Stimulated activated CD4-positive, alpha-beta T cell treated with anti-CD3 and anti-CD28 coated beads, Interleukin-15, amount 100 ng/mL, for 24 hours (primary cell): ENCODE data around the gene CDC42BPB.

ENCODE experiments used
- DNase-seq: peaks from one replicate; pipeline ENCODE4 v3.0.0-alpha.2; 2020

Gene CDC42BPB

DNA sequence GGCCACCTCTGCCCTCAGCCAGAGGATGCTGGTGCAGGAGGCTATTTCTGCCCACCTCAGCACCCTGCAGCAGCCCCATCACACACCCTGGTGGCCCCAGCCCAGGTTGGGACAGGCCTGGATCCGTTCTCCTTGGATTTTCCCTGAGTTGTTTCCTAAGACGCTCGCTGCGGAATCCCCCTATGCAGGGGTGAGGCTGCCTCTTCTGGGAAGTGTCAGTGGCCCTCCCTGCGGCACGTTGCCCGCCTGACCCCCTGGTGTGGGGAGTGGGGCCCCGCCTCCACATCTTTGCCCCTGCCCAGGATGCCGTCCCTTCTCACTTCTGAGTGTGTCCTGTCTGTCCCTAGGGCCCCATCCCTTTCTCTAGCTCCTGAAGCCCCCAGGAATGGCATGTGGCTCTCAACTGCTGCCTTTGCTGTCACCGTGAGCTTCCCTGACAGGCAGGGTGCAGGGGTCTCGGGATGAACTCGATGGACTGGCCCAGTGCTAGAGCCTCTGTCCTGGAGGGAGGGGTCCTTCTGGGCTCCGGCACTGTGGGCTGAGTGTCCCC is 36.6 kb upstream of the CDC42BPB start:
- no peak for DNase-seq

GRCh38 chr14:103091883-103092222 is 34.5 kb upstream of the CDC42BPB start:
- DNase-seq: no peak

- peak; percentile 86 for DNase-seq
These were observed 33.9 kb upstream of the CDC42BPB start for GRCh38 chr14:103091041-103091882.

DNA sequence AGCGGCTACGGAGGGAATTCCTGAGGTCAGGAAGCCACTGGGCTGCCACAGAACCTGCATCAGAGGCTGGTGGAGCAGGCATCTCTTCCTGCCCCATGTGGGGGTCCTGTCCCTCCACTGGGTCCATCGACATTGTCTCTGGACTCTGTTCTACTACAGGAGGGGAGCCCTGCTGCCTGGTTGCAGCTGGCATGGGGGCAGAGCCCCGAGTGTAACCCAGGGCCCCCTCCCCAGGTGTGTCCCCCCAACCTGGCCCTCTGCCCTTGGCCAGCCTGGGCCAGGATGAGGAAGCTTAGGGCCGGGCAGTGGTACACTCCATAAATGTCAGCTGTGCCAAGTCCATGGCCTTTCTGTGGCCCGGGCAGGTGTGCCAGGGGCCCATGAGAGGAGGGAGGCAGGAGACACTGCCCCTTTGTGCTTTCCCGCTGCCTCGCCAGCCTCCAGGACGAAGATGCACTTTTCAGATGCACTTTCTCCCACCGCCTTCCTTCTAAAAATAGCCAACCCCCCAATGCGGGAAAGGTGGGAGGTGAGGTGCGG is 33.2 kb upstream of the CDC42BPB start:
- no peak for DNase-seq

GRCh38 chr14:103089386-103090335 is 32.3 kb upstream of the CDC42BPB start:
- no peak for DNase-seq

DNA sequence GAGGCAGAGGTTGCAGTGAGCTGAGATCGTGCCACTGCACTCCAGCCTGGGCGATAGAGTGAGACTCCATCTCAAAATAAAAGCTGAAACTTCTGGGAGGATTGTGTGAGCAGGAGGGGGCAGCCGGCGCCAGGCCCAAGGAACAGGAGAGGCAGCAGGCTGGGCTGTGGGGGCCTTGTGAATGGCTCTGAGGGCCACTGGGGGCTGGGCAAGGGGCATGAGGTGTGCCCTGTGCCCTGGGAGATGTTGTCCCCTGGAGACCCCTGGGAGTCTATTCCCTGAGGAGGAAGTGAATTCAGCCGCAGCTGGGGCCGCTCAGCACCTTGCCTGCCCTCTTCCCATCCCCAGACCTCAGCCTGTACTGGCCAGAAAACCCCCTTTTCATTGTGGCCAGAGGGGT is 31.6 kb upstream of the CDC42BPB start:
- no peak for DNase-seq

- DNase-seq: no peak
These were observed 30.0 kb upstream of the CDC42BPB start for GRCh38 chr14:103087343-103087835.

- no peak for DNase-seq
These were observed 29.5 kb upstream of the CDC42BPB start for GRCh38 chr14:103086771-103087342.

GRCh38 chr14:103085106-103086091 is 28.1 kb upstream of the CDC42BPB start:
- no peak for DNase-seq

- DNase-seq: no peak
These were observed 26.9 kb upstream of the CDC42BPB start, which contains the start of gene LBHD2 for GRCh38 chr14:103084021-103084919. Gene LBHD2 (plus strand): TSS chr14:103084210. CDS start chr14:103086013, 1,803 bp downstream.

DNA sequence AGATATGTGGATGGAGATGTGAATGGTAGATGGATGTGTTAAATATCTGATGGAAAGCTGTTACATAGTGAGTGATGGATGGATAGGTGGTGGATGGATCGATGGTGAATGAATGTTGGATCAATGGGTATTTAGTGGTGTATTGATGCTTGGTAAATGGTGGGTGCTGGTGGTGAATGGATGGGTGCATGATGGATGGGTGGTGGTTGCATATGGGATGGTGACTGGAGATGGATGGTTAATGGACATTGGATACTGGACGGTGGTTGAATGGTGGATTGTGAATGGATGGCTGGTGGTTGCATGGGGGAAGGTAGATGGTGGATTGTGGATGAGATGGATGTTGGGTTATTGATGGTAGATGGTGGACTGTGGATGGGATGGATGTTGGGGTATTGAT is 24.6 kb upstream of the CDC42BPB start:
- no peak for DNase-seq

DNA sequence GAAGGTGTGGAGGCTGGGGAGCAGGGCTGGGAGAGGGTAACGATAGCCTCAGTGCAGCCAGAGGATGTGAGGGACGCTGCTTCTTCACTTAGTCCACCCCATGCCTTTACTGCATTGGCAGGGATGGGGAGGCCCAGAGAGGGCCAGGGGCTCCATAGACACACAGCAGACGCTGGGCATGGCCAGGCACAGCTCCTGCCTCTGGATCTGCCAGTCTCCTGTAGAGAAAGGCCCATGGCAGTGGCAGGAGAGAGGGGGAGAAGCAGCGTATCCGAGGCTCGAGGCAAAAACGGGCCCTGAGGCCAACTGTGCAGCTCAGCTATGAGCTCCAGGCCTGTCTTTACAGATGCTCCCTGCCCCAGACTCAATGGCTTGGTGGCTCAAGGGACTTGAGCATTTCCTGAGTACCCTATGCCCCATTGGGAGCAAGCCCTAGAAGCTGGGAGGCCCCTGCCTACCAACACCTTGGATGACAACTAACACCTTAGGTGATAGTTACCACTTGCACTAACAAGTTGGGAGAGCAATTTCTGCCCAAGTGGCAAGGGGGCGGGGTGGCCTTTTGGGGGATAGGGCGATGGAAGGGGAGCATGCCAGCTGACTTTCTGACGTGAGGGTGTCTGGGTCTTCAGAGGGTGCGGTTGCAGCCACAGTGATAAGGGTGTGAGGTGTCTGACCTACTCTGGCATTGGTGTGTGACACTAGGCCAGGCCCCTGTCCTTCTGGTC is 21.7 kb upstream of the CDC42BPB start:
- no peak for DNase-seq

DNA sequence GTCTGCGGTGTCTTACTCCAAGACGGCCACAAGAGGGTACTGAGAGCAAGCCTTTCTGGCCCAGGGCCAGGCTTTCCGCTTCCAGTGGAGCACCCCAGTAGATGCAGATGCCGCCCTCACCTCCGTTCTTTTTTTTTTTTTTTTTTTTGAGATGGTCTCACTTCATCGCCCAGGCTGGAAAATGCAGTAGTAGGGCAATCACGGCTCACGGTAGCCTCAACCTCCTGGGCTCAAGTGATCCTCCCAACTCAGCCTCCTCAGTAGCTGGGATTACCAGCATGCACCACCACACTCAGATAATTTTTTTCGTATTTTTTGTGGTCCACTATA is 21.0 kb upstream of the CDC42BPB start:
- peak; percentile 83 for DNase-seq

DNA sequence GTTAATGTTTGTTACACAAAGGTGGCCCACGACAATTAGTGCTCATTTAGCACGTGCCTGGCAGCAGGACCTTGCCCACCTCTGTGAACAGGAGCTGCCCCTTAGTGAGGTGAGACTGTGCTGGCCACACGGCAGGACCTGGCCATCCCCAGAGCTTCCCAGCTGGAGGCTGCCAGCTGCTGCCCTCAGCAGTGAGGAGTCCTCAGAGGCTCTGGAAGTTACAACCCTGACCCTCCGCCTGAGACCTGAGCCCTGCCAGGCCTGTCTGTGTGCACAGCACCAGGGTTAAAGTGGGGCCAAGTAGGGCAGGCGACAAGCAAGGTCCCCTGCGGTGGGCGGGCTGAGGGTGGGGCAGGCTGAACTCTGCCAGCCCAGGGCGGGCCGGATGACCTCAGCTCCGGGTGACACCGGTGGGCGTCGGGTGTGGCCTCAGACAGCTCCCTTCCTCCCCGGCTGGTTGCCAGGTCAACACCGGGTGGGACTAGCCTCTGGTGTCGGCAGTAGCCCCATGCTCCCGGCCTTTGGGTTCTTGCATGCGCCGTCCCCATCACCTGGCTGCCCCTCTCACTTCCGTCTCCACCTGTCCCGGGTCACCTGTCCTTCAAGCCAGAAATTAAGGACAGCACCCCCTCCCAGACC is 17.5 kb upstream of the CDC42BPB start:
- peak; percentile 32 for DNase-seq

- no peak for DNase-seq
These were observed 16.8 kb upstream of the CDC42BPB start for GRCh38 chr14:103073876-103074728.

GRCh38 chr14:103073367-103073875 is 16.1 kb upstream of the CDC42BPB start:
- DNase-seq: no peak

GRCh38 chr14:103072595-103073366 is 15.4 kb upstream of the CDC42BPB start:
- no peak for DNase-seq
